HepG2 (cell line): Measurements from ENCODE around the gene CYB5D1. TPM values are rescaled to one million over a fixed set of nuclear protein-coding genes. Genes with fewer than 3 reads are reported as not detected.

Source experiments
- BCL3 ChIP-seq: sonication (generic); formaldehyde crosslinking; IDR thresholded peaks from 2 replicates; pipeline ENCODE4 v1.5.1; 2020; ENCODE audit warnings: mild to moderate bottlenecking, missing genetic modification reagents, moderate library complexity
- EZH2 ChIP-seq: conservative IDR thresholded peaks from 2 replicates; pipeline ENCODE4 v1.6.1; 2012; ENCODE audit warnings: mild to moderate bottlenecking, low read depth, low read length, moderate library complexity
- GABPA ChIP-seq, 2 experiments: IDR thresholded peaks; 2 replicates each; pipeline ENCODE4 v1.6.1; 2011 to 2016; ENCODE audit warnings: low read depth in 2 of 2, low read length in 1 of 2, missing biosample characterization in 1 of 2, missing genetic modification characterization in 1 of 2
- IRX3 ChIP-seq: sonication (generic); formaldehyde crosslinking; IDR thresholded peaks from 2 replicates; pipeline ENCODE4 v1.8.1; 2023; ENCODE audit warnings: mild to moderate bottlenecking, low read depth, missing genetic modification reagents, borderline replicate concordance
- ISX ChIP-seq: sonication (generic); formaldehyde crosslinking; conservative IDR thresholded peaks from 2 replicates; pipeline ENCODE4 v1.5.0; 2020; ENCODE audit warnings: missing genetic modification reagents
- NPAS2 ChIP-seq: sonication (generic); formaldehyde crosslinking; IDR thresholded peaks from 2 replicates; pipeline ENCODE4 v1.8.0; 2022; ENCODE audit warnings: mild to moderate bottlenecking, missing genetic modification reagents, borderline replicate concordance
- ONECUT2 ChIP-seq: sonication (generic); formaldehyde crosslinking; IDR thresholded peaks from 2 replicates; pipeline ENCODE4 v1.4.0; 2020; ENCODE audit warnings: missing genetic modification reagents
- PLSCR1 ChIP-seq: sonication (generic); formaldehyde crosslinking; IDR thresholded peaks from 2 replicates; pipeline ENCODE4 v1.5.0; 2020; ENCODE audit warnings: missing genetic modification reagents, mild to moderate bottlenecking, borderline replicate concordance
- REST ChIP-seq, 2 experiments: IDR thresholded peaks; 2 replicates each; pipeline ENCODE4 v1.6.1; 2011 to 2012; ENCODE audit warnings: low read length in 2 of 2, borderline replicate concordance in 1 of 2, low read depth in 1 of 2, mild to moderate bottlenecking in 1 of 2, moderate library complexity in 1 of 2
- ZFY ChIP-seq: sonication (generic); formaldehyde crosslinking; IDR thresholded peaks from 2 replicates; pipeline ENCODE4 v1.4.0; 2020; ENCODE audit warnings: missing genetic modification reagents
- ZNF251 ChIP-seq: sonication (generic); formaldehyde crosslinking; IDR thresholded peaks from 2 replicates; pipeline ENCODE4 v1.9.0; 2021; ENCODE audit warnings: mild to moderate bottlenecking, missing genetic modification reagents
- ZNF430 ChIP-seq: sonication (generic); formaldehyde crosslinking; IDR thresholded peaks from 2 replicates; pipeline ENCODE4 v1.9.0; 2021; ENCODE audit warnings: mild to moderate bottlenecking, missing genetic modification reagents
- ZNF446 ChIP-seq: sonication (generic); formaldehyde crosslinking; IDR thresholded peaks from 2 replicates; pipeline ENCODE4 v1.5.0; 2020; ENCODE audit warnings: mild to moderate bottlenecking, missing genetic modification reagents
- ZNF510 ChIP-seq: sonication (generic); formaldehyde crosslinking; IDR thresholded peaks from 2 replicates; pipeline ENCODE4 v1.4.0; 2020; ENCODE audit warnings: low read depth, mild to moderate bottlenecking, missing genetic modification reagents
- ZNF552 ChIP-seq: sonication (generic); formaldehyde crosslinking; IDR thresholded peaks from 2 replicates; pipeline ENCODE4 v1.9.0; 2022; ENCODE audit warnings: missing genetic modification reagents, mild to moderate bottlenecking, borderline replicate concordance
- ZNF75D ChIP-seq: sonication (generic); formaldehyde crosslinking; IDR thresholded peaks from 2 replicates; pipeline ENCODE4 v1.8.1; 2023; ENCODE audit warnings: missing genetic modification reagents, mild to moderate bottlenecking, borderline replicate concordance
- ZNF839 ChIP-seq: sonication (generic); formaldehyde crosslinking; IDR thresholded peaks from 2 replicates; pipeline ENCODE4 v1.4.0; 2020; ENCODE audit warnings: missing genetic modification reagents, mild to moderate bottlenecking, borderline replicate concordance
- ZNF883 ChIP-seq: sonication (generic); formaldehyde crosslinking; IDR thresholded peaks from 2 replicates; pipeline ENCODE4 v1.5.1; 2020; ENCODE audit warnings: mild to moderate bottlenecking, missing genetic modification reagents; ENCODE audit errors: not compliant biosample characterization
- ZSCAN22 ChIP-seq: sonication (generic); formaldehyde crosslinking; IDR thresholded peaks from 2 replicates; pipeline ENCODE4 v1.4.0; 2020; ENCODE audit warnings: mild to moderate bottlenecking, missing genetic modification reagents
- polyA plus RNA-seq, 8 experiments: library from polyadenylated mRNA; depleted of rRNA in 3 of 8; stranded (reverse) in 7 of 8; unstranded in 1 of 8; fragments of >200 nt; fragmentation: Illumina TruSeq in 4 of 8; extraction: Trizol in 4 of 8; gene quantifications; 2 replicates each; pipeline versions ENCODE4 v1.2.1 to v1.2.3, GENCODE V29; 2011 to 2016; ENCODE audit warnings: low read depth in 4 of 8, missing spikeins in 1 of 8, mixed read lengths in 1 of 8; ENCODE audit not compliant: insufficient read depth in 1 of 8
- total RNA-seq, 5 experiments: library from RNA; depleted of rRNA; stranded (reverse); fragments of >200 nt; fragmentation: Illumina TruSeq; extraction: Trizol; gene quantifications; 2 replicates each; pipeline ENCODE4 v1.2.3, GENCODE V29; 2016; ENCODE audit warnings: low read depth in 1 of 5
- TF ChIP-seq, protein P1 (sequence below): IDR thresholded peaks from 2 replicates; pipeline ENCODE4 v1.6.1; 2018; ENCODE audit warnings: missing genetic modification reagents, mild to moderate bottlenecking, missing compliant biosample characterization
- TF ChIP-seq, protein P2 (sequence below): sonication (generic); formaldehyde crosslinking; IDR thresholded peaks from 2 replicates; pipeline ENCODE4 v1.4.0; 2020; ENCODE audit warnings: mild to moderate bottlenecking, missing genetic modification reagents

CYB5D1 gene
- total and polyA plus RNA-seq, 2 of the 13 experiments (the other 11 are each of a cell fraction or from before 2014, with no cell fraction given) = 8.9 to 17.0 TPM

- TF ChIP-seq, protein P1, sequence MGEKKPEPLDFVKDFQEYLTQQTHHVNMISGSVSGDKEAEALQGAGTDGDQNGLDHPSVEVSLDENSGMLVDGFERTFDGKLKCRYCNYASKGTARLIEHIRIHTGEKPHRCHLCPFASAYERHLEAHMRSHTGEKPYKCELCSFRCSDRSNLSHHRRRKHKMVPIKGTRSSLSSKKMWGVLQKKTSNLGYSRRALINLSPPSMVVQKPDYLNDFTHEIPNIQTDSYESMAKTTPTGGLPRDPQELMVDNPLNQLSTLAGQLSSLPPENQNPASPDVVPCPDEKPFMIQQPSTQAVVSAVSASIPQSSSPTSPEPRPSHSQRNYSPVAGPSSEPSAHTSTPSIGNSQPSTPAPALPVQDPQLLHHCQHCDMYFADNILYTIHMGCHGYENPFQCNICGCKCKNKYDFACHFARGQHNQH (CRISPR knock-in tag) = no peak; the same call in 1 of the 2 replicates
- TF ChIP-seq ISX (CRISPR knock-in tag) = no peak
- no peak for TF ChIP-seq ZNF430 (CRISPR knock-in tag)
- no peak for TF ChIP-seq EZH2
- TF ChIP-seq ZNF251 (CRISPR knock-in tag) = no peak
- TF ChIP-seq IRX3 = no peak
- TF ChIP-seq ZNF446 = no peak
- TF ChIP-seq, protein P2, sequence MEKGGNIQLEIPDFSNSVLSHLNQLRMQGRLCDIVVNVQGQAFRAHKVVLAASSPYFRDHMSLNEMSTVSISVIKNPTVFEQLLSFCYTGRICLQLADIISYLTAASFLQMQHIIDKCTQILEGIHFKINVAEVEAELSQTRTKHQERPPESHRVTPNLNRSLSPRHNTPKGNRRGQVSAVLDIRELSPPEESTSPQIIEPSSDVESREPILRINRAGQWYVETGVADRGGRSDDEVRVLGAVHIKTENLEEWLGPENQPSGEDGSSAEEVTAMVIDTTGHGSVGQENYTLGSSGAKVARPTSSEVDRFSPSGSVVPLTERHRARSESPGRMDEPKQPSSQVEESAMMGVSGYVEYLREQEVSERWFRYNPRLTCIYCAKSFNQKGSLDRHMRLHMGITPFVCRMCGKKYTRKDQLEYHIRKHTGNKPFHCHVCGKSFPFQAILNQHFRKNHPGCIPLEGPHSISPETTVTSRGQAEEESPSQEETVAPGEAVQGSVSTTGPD (CRISPR knock-in tag) = no peak
- TF ChIP-seq ZNF839 = no peak
- no peak for TF ChIP-seq ZNF75D (CRISPR knock-in tag)
- TF ChIP-seq ONECUT2 (CRISPR knock-in tag) = no peak
- no peak for TF ChIP-seq GABPA (IDR thresholded peaks at IDR 0.05; ENCODE audit: low read depth, low read length)
- 0 out of 2 replicates have a peak, but pooled peaks have one; percentile 7 for TF ChIP-seq GABPA (CRISPR knock-in tag; IDR thresholded peaks at IDR 0.05; ENCODE audit: low read depth)
- no peak for TF ChIP-seq PLSCR1 (CRISPR knock-in tag)
- no peak for TF ChIP-seq ZNF552 (CRISPR knock-in tag)
- TF ChIP-seq REST (IDR thresholded peaks at IDR 0.05; ENCODE audit: borderline replicate concordance in 1 of 2, low read depth in 1 of 2, low read length in 2 of 2) = no peak
- no peak for TF ChIP-seq ZNF883 (CRISPR knock-in tag)
- no peak for TF ChIP-seq ZSCAN22
- TF ChIP-seq BCL3 = no peak
- TF ChIP-seq NPAS2 (CRISPR knock-in tag) = no peak
- no peak for TF ChIP-seq ZNF510 (CRISPR knock-in tag)
- peak; percentile 41; the same call in 1 of the 2 replicates for TF ChIP-seq ZFY (CRISPR knock-in tag)
Observed at GRCh38 chr17:7833795-7834541, 23.8 kb upstream of the CYB5D1 start, which contains the start of gene KDM6B (continued).
